AG04450 (cell line): ENCODE measurements around the gene EHF. TPM values are rescaled to one million over a fixed set of nuclear protein-coding genes. Genes with fewer than 3 reads are reported as not detected.
"Not testable (repeated sequence)": the region's sequence is repeated elsewhere in the genome, so short reads cannot be mapped to it uniquely, and the experiment has no call there.

Source experiments
- CTCF ChIA-PET: fragments of 300-600, 350-600 bp; formaldehyde crosslinking; extraction: SDS; loops from one replicate; lab custom pipeline; 2022; ENCODE audit warnings: antibody characterized with exemption, inconsistent platforms; lab: Charles Lee
- POLR2A ChIA-PET: fragments of 350-600 bp; formaldehyde crosslinking; extraction: SDS; loops from one replicate; lab custom pipeline; 2021; ENCODE audit warnings: antibody characterized with exemption, inconsistent platforms; lab: Yijun Ruan, JAX
- DNase-seq: peaks from one replicate; pipeline ENCODE4 v3.0.0-alpha.2; 2011; ENCODE audit warnings: low read depth, low spot score
- H3K27ac ChIP-seq: one replicate; pipeline ENCODE4 v1.5.1; 2012; ENCODE audit warnings: low read depth, low read length, control low read depth
- H3K27me3 ChIP-seq: one replicate; pipeline ENCODE4 v1.6.0; 2012; ENCODE audit warnings: low read length; ENCODE audit not compliant: control insufficient read depth, insufficient read depth
- H3K4me3 ChIP-seq: 2 replicates; pipeline ENCODE4 v1.5.1; 2011; ENCODE audit warnings: mild to moderate bottlenecking, low read depth, low read length, control low read depth
- H3K9me3 ChIP-seq: 2 replicates; pipeline ENCODE4 v1.5.1; 2012; ENCODE audit warnings: low read length; ENCODE audit not compliant: control insufficient read depth, insufficient read depth
- CTCF ChIP-seq: IDR thresholded peaks from 2 replicates; pipeline ENCODE4 v1.5.1; 2011; ENCODE audit warnings: low read depth, low read length, control low read depth, inconsistent platforms
- polyA plus RNA-seq: library from polyadenylated mRNA; depleted of rRNA; stranded (reverse); fragments of >200 nt; gene quantifications from 2 replicates; pipeline ENCODE4 v1.2.3, GENCODE V29; 2011

Gene EHF
- polyA plus RNA-seq, 1 experiment, result 0.05 TPM

GRCh38 chr11:34587282-34587677, 33.6 kb upstream of the EHF start:
- TF ChIP-seq CTCF, result no peak
- ChIA-PET POLR2A (no interaction called here), CTCF (interaction anchor here (0.6 to 4.2 kb wide), 13 partner anchors 58 to 825 kb away, joined by 3 to 213 read pairs (median 5); partner anchors contain the start of gene ELF5)
- Histone ChIP-seq H3K27me3 (no peaks in the 10 kb centered on the region), H3K9me3 (no peaks in the 10 kb centered on the region), H3K4me3 (no peak overlapping the region), H3K27ac (no peak overlapping the region)
- DNase-seq, result no peak

GRCh38 chr11:34588023-34588422, 32.9 kb upstream of the EHF start:
- POLR2A ChIA-PET, result no interaction called here
- TF ChIP-seq CTCF, result no peak
- CTCF ChIA-PET, result interaction anchor here (1.1 to 4.2 kb wide), 4 partner anchors 301 to 825 kb away, joined by 3 to 213 read pairs (median 5); no protein-coding TSS in a partner anchor
- DNase-seq, result no peak
- Histone ChIP-seq H3K27me3 (no peaks in the 10 kb centered on the region), H3K27ac (no peak overlapping the region), H3K9me3 (no peaks in the 10 kb centered on the region), H3K4me3 (no peak overlapping the region)

- TF ChIP-seq CTCF, result no peak
- no peak for DNase-seq
- H3K9me3 ChIP-seq, result peaks cover 1% of the 10 kb centered on the region; the same call in 1 of the 2 replicates
- no peak overlapping the region for H3K4me3 ChIP-seq
- H3K27me3 ChIP-seq, result no peaks in the 10 kb centered on the region
- CTCF ChIA-PET, result interaction anchor here (1.2 kb wide), 1 partner anchor 301 kb away, joined by 3 read pairs; no protein-coding TSS in a partner anchor
- POLR2A ChIA-PET, result no interaction called here
- H3K27ac ChIP-seq, result no peak overlapping the region
Measured at GRCh38 chr11:34588701-34589100, 32.2 kb upstream of the EHF start.

- H3K4me3 ChIP-seq, H3K27ac ChIP-seq, H3K27me3 ChIP-seq, H3K9me3 ChIP-seq, DNase-seq, POLR2A ChIA-PET: not testable (repeated sequence)
- CTCF ChIA-PET, result interaction anchor here (1.2 kb wide), 1 partner anchor 301 kb away, joined by 3 read pairs; no protein-coding TSS in a partner anchor
Measured at GRCh38 chr11:34589177-34589576, 31.7 kb upstream of the EHF start.

GRCh38 chr11:34593085-34593484, 27.8 kb upstream of the EHF start:
- TF ChIP-seq CTCF, result no peak
- no peak for DNase-seq
- H3K27me3 ChIP-seq, result no peaks in the 10 kb centered on the region
- peaks cover 6% of the 10 kb centered on the region; the same call in 1 of the 2 replicates for H3K9me3 ChIP-seq
- POLR2A ChIA-PET, result no interaction called here
- H3K27ac ChIP-seq, result no peak overlapping the region
- CTCF ChIA-PET, result no interaction called here
- no peak overlapping the region for H3K4me3 ChIP-seq
